ENCODE measurements around the gene HBS1L.

- no peak for TF ChIP-seq CTCF (conservative IDR thresholded peaks at IDR 0.05; ENCODE audit: low read length)
- TF ChIP-seq EZH2phosphoT487 (IDR thresholded peaks at IDR 0.05; ENCODE audit: borderline replicate concordance, low read depth, low read length): no peak
These were observed 60.2 kb downstream of the HBS1L start for GRCh38 chr6:134994431-134994830.
